Activated CD4-positive, alpha-beta T cell treated with anti-CD3 and anti-CD28 coated beads for 24 hours (primary cell): ENCODE measurements around the gene SKAP1.
"Not testable (repeated sequence)": the region's sequence is repeated elsewhere in the genome, so short reads cannot be mapped to it uniquely, and the experiment has no call there.

ENCODE experiments used
- DNase-seq, 2 donors: peaks; one replicate each; pipeline ENCODE4 v3.0.0-alpha.2; 2020; ENCODE audit warnings: low read depth in 2 of 2

Gene SKAP1

DNA sequence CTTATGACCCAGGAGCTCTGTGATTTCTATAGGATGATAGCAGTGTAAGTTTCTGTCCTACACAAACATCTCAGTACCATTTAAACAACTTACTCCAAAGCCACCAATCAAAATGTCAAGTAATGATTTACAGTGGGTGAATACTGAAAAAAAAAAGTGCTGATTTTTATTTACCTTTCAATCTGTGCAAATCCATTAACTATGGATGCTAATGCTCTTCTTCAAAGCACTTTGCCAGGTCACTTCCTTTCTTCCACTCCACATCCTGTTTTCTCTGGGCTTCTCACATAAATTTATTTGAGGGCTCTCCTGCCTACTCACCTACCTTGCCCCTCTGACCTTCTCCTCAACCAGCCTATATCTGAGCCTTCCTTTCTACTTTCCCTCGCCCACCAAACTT, 101.6 kb downstream of the SKAP1 start:
- no peak for DNase-seq

DNA sequence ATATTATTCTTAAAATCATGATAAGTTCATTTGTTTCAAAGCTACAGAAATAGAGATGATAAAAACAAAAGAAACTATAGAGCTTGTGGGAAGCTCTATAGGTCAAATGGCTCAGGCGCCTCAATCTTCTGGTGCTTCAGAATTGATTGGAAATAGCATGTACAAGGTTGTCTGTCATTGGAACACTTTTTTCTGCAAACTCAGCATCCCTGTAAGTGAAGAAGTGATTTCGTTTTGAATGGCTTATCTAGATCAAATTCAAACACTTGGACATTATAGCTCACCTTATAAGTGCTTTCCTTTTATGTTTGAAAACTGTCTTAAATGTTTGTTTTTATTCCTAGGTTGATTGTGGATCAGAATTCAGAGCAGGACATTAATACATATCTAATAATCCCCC, 103.7 kb downstream of the SKAP1 start:
- no peak for DNase-seq

DNA sequence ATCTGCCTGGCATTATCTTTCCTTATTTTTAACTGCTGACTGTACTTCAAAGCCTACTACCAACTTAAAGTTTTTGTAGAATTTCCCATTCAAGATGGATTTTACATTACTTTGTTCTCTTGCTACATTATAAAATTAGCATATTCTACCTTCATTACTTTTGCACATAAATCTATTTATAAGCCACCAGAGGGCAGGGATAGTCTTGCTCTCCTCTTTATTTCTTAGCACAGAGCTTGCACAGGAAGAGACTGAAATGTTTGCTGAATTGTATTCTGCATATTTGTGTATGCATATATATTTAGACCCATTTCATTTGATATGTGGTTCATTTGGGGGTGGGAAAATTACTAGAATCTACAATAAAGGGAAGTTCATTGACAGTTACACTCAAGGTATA, 108.0 kb downstream of the SKAP1 start:
- DNase-seq: no peak

DNA sequence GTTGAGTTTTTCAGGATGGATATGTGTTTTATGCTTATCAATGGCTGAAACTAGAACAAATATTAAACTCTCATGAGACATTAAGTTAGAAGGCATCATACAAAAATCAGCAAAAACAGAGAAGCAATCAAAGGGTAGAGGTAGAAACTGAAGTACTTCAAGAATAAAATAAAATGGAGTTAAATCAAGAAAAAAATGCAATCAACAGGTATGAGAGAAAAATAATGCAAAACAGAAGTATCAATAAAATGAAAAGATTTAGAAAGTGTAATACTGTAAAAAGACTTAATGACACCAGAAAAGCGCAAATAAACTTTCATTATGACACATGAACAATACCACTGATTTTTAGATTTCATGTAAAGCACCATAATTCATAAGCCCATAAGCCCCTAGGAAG, 112.3 kb downstream of the SKAP1 start:
- DNase-seq: no peak

DNA sequence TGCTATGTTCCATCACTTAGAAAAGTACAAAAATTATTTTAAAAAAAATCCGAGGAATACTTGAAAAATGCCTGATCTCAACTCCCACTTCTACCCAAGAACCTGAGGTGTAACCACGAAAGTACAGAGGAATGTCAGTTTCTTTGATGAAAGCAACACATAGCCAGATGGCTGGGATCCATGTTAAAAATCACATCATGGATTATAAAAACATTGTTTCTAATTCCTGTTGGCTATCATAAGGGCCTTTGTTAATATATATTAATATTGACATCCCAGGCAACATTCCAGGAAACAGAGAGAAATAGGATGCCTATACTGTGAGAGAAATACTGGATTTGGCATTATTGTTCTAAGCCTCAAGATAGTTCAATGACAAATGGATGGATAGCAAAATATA, 115.3 kb downstream of the SKAP1 start:
- DNase-seq: no peak

DNA sequence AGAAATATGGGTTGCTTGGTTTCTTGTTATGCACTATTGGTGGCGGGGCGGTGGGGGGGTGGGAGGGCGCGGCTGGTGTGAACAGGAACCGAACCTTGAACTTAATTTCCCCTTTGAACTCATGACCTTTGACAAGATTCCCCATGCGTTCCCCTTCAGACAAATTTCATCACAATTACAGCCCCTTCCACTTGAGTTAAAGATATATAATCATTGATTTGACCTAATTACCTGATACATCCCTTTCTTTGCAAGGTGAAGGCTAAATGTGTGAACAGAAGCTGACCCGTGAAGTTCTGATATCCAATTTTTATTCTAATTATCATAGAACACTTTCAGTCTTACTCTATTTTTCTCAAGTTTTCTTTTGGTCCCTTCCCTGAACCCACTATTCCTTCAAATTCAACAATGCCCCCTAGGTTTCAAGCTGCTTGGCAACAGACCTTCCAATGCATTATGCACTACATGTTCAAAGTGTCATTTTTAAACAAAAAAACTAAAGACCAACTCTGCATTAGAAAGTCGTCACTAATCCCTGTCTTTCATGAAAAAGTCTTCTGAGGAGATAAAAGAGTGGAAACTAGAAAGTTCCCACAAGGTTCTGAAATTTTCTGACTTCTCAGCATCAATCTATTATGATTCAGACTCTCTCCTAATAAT, 116.8 kb downstream of the SKAP1 start:
- no peak for DNase-seq

DNA sequence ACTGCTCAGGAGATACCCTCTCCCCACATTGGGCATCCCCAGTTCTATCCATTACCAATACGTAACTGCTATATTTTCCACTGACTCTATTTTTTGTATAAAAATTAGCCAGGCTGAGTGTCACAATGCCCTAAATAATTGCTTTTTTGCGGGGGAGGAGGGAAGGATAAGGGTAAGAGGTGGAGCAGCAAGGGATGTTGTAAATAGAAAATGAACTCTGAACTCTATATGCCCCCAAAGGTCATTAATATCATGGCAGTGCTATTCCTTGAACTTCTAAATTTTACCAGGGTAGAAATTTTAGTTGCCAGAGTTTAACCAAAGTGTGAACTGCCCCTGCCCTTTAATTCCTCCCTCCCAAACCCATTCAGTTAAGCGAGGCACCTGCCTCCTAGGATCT, 118.7 kb downstream of the SKAP1 start:
- no peak for DNase-seq

DNA sequence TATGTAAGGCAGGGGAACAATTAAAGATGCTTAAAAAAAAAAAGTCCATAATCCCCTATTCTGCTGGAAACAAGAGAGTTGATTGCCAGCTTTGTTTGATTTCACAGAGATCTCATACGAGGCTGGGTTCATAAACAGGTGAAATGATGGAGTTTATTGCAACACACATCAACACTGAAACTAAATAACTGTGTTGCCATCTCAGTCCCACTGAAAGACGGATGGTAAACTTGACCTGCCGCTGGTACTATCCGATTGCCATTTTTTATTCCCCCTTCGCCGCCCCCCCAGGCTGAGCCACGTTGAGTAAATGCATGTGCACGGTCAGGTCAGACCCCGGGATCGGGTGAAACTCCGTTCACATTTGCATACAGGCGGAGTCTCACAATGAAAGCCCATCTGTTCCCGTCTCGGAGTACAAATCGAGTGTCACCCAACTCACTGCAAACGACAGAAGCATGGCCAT, 119.2 kb downstream of the SKAP1 start:
- no peak for DNase-seq

DNA sequence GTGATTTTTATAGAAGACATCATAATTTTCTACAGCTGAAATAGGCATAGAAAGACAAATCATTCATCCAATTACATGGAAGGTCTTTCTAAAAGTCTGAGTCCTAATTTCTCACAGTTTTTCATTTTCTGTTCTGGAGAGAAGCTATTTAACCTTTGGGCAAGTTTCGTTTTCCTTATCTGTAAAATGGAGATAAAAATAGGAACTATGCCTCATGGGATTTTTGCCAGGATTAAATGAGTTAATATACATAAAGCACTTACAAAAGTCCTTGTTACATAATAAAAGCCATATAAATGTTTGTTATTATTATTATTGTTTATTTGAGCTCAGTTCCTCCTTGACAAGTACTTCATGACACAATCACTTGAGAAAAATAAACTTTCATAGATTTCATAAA, 121.4 kb downstream of the SKAP1 start:
- no peak for DNase-seq

DNA sequence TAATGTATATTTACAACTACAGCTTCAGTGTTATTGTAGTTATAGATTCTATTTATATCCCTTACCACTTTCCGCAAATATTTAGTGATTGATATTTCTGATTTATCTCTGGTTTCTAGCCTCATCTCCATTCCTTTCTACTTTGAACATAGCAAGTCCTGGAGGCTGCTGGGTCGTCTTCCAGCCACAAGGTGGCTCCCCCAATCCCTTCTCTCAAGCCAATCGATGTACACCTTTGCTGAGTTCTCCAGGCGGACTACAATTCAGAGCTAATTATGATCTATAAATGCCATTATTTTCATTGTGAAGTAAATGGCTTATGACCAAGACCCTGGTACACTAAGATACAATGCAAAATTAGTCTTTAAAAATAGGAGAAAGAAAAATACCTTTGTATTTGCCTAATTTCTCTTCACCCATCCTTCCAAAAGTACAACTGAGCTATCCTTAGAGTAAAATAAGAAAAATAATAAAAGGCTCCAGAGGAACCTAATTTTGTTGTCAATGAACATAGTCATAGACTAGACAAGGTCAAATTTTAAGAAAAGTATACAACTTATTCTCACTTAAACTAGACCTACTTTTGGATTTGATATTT, 122.1 kb downstream of the SKAP1 start:
- DNase-seq: peak; percentile 26 to 27

DNA sequence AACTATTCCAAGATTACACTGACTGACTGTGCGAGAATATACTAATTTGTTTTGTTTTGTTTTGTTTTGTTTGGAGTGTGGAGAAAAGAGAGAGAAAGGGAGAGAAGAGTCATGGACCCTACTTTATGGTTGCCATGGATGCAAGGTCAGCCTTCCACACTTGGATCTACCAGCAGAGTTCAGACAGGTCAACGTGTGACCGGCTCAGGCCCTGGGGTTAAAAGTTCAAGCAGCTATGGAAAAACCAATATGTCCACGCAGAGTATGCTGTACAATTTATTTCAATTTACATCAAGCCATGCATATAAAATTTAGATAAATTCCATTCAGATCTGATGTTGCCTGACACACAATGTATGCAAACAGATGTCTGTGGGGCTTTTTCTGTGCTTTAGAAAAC, 122.8 kb downstream of the SKAP1 start:
- DNase-seq: no peak

DNA sequence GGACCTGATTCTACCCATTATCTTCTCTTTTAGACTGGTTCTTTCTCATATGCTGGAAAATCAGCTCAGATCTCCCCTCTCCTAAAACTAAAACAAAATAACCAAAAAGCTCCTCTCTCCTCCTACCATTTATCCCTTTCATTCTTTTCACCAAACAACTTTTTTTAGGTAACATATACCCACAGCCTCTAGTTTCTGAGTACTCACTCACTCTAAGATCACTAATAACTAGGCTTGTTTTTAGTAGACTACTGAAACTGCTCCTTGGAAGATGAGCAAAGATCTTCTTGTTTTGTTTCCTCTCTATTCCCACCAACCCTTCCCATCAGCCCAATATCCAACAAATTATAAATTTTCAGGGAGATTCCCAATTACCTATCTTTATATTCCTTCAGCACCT, 129.0 kb downstream of the SKAP1 start:
- DNase-seq: no peak

DNA sequence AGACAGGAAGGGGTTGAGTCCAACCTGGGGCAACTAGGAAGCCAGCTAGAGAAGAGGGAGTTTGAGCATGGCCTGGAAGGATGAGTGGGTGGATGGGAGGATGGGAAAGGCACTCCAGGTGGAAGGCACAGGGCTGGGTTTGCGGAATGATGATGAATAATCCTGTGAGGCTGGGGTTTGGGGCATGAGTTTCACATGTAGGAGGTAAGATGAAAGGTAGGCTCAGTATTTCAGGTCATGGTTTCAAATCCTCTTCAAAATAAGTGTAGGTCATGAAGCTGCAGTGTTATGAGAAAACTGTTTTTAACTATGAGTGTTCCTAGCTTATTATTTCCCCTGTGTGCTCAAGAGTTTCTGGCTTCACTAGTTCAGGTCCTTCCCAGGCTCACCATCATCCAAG, 130.3 kb downstream of the SKAP1 start:
- DNase-seq: no peak

DNA sequence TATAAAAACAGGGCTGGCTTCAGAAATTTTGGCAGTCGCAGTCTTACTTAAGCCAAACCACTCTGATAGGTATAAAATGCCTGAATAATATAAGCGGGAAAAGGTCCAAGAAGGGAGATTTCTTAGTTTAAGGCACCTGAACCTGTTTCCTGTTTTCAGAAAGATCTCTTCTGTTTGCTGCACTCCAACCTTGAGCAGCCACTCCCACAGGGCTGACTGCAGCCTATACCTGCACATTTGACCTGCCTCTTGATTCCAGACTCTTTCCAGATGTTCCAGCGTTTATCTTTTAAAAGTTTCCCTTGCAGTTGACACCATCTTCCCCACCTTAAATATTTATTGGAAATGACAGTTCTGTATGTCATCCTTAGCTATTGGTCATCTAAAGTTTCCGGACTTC, 132.2 kb downstream of the SKAP1 start:
- no peak for DNase-seq

DNA sequence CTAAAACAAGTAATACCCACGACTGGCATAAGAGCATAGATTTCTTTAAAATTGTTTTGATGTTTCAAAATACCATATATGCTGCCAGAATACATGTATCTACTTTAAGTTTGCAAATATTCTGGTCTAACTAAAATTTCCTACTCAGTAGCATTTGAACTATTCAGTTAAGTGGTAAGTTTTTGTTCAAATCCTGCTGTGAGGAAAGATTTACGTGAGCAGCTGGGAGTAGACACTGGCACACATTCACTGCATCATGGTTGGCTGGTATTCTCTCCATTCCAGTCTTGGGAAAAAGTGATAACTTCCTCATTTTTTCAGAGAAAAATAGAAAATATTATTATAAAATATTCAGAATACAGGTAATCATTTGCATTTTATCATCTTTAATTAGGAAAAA, 133.6 kb downstream of the SKAP1 start:
- no peak for DNase-seq

DNA sequence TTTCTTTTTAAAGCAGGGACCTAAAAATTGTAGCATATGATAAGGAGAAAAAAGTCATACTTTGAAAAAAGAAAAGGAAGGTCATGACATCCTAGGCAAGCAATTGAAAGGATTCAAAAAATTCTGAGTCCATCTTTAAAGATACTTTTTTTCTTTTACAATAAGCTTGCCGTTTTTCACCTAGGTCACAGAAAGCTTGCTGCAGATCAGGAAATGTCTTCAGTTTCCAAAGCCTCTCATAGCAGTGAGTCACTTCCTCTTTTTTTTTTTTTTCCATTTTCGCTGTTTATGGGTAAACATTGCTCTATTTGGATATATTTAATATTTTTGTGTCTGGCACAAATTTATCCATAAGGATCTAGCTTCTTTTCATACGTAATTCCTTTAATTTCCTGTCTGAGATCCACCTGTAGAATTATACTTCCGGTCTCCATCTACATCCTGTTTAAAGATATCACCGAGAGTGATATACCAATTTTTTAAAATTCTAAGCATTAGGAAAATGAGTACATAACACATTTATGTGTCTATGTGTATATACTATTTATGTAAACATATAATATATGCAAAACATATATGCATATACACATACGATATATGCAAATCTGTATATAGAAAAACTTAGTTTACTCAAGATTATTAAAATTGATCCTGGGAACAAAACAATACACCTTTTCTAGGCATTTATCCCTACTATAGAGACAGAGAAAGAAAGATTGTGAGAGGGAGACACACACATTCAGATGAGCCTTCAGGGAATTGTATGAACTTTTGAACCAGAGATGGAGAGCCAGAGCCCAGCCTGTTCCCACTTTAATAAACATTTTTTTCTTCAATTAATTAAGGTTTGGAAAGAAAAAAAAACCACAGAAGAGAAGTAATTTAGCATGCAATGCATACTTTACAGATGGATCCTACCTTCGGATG, 134.4 kb downstream of the SKAP1 start:
- no peak for DNase-seq

DNA sequence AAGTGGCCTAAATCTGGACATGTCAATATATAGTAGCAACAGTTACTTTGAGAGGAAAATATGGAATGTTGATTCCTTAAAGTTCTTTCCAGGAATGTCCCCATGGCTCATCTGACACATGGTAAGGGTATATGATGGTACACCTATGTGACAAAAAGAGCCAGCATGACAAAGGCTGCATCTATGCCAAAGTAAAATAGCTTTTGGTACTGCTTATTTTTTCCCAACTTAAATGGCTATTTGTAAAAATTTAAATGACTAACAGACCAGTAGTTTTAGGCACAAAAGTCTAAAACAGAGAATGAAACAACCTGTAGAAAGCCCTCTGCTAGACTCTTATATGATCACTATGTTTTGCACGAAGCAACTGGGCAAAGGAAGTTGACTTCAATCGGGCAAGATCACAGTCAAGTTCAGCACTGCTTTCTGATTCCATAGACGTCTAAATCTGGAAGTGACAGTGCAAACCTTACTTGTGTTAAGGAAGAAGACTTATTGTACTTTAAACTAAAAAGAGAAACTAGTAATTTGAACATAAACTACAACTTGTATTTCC, 135.1 kb downstream of the SKAP1 start:
- no peak for DNase-seq

DNA sequence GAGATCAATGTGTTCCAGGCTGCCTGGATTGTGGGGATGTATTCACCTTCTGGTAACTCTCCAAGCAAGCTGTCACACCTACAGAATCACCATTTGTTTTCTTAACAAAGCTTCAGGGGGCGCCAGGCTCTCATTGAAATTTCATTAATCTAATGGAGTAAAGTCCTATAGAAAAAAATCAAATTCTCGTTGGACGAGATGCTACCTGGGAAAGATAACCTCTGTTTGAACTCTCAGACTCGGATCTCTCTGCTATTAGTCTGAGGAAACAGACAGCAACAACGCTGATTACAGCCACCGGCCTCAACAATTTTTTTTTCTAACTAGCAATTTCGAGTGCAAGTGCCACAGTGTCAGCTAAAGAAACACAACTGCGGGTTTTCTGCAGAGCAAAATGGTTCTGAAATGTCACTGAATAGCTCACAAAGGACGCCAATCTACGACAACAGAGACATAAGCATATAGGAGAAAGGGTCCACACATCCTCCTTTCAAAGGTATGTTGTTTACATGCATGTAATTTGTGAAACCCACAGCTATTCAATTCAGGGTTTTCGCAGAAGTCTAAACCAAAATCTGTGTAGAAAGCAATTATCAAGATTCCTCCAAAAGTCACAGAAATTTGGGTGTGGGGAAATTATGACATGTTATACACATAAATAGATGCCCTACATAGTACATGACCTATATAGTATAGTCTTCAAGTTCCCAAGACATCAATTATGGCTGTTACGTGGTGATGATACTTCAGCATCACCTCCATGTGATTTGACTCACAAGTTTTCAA, 135.8 kb downstream of the SKAP1 start:
- no peak for DNase-seq

DNA sequence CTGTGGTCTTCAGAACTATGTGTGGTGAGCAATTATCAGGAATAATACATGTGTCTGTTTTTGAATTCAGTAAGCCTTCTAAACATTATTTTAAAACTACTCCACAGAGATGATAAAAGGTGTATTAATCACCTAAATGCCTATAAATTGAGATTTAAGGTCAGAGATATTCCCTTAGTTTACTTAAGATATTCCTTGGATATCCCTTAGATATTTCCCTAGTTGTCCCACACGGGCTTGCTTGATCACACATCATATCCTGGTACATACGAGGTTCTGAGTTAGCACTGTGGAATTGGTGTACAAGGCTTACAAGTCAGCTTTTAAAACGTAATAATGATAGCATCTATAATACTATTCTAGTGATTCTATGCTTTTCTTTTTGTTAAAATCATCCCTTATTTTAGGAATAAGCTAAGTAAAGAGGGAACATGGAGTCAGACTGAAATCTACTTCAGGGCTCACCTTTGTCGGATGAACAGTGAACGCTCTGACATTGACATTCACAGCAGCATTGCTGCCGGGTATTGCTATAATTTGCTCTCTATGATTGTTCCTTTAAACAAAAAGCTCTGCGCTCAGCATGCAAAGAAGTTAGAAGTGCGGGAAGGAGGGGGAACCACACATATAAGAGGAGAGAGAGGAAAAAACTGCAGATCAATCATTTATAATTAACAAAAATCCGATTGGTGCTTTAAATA, 136.5 kb downstream of the SKAP1 start:
- DNase-seq: no peak

DNA sequence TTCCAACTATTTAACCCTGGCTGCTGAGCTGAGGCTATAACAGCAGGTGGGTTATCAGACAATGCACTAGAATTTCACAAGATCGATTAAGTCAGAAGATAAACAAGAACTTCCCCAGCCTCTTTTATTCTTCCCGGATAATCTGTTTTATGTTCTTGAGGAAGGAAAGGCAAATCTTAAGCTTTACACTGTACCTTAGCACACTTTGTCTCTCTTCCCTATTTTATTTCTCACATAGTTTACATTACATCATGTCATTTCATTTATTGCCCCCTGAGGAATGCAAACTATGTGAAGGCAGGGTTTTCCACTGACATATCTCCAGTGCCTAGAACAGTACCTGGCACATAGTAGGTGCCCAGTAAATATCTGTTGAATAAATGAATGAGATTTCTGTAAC, 139.6 kb downstream of the SKAP1 start:
- DNase-seq: no peak

DNA sequence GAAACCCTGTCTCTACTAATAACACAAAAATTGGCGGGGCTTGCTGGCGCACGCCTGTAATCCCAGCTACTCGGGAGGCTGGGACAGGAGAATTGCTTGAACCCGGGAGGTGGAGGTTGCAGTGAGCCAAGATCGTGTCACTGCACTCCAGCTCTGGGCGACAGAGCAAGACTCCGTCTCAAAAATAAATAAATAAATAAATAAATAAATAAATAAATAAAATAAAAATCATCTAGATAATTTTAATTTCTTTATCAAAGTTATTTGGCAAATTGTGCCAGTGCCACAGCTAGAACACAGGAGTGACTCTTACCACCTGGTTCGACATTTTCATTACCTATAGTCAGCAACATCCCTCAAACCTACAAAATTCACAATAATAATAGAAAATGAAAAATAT, 143.1 kb downstream of the SKAP1 start:
- not testable (repeated sequence) for DNase-seq
